ENCODE results near the gene PRRG2.
"Not testable (repeated sequence)": the region's sequence is repeated elsewhere in the genome, so short reads cannot be mapped to it uniquely, and the experiment has no call there.

PRRG2 gene

DNA sequence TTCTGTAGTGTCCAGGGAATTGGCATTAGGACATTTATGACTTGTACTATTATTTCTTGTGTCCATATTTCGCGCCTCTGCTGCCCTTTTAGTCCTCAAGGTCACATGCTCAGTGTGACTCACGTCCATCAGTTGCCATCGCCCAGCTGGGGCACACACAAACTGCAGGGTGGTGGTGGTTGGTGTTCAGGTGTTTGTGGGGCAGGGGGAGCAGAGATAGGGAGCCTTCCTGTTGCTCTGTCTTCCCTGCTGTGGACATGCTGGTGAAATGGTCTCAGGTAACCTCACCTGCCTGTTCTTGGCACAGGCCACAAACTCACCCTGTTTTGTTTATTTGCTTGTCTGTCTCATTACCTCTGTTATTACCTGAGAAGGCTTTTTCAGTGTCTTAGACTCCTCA, 32.3 kb downstream of the PRRG2 start:
- peak; percentile 23 to 60 for DNase-seq

DNA sequence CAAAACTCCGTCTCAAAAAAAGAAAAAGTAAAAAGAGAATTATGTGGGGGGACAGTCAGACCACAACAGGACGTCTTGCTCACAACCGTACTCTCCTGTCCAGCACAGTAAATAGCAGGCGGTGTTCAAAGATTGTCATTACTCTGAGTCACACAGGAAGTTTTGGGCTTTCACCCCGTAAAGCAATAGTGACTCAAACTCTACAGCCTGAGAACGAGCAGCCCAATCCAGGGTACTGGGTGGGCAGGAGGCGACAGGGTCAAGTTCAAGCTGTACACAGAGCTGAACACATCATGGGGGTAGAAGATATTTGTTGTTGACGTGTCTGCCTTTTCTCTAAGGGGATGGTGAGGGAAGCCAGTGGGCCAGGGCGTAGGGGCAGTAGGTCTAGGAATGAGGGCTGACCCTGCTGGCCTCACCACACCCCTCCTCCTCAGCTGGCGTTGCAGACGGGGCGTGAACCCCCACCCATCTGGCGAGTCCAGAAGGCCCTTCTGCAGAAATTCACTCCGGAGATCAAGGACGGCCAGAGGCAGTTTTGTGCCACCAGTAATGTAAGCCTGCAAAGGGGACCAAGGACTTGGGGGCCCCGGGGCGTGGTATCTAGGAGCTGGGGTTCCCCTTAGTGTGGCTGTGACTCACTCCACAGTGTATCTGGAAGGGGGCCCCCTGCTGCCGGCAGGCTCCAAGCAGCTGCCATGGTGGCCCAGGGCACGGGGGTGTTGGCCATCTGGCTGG, 33.1 kb downstream of the PRRG2 start:
- DNase-seq: peak; percentile 56 to 85

DNA sequence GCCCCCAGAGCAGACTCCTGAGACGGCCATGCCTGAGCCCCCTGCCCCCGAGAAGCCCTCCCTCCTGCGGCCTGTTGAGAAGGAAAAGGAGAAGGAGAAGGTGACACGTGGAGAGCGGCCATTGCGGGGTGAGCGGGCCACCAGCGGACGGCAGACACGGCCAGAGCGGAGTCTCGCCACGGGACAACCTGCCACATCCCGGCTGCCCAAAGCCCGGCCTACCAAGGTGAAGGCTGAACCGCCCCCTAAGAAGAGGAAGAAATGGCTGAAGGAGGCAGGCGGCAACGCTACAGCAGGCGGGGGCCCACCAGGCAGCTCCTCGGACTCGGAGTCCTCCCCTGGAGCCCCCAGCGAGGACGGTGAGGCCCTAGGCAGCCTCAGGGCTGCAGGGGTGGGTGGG, 34.7 kb downstream of the PRRG2 start:
- no peak for DNase-seq

DNA sequence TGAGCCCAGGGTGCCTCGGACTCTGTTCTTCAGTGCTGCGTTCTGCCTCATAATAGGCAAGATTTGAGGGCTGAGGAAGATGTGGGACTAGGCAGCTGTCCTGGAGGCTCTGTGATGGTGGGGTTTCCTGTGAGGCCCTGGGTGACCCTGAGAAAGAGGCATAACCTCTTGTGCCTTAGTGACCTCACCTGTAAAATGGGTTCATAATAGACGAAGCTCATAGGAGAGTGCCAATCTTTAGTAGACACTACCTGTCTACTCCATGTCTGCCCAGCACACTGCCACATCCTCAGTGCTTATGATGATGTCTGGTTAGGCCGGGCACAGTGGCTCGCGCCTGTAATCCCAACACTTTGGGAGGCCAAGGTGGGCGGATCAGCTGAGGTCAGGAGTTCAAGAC, 35.4 kb downstream of the PRRG2 start:
- DNase-seq: no peak

DNA sequence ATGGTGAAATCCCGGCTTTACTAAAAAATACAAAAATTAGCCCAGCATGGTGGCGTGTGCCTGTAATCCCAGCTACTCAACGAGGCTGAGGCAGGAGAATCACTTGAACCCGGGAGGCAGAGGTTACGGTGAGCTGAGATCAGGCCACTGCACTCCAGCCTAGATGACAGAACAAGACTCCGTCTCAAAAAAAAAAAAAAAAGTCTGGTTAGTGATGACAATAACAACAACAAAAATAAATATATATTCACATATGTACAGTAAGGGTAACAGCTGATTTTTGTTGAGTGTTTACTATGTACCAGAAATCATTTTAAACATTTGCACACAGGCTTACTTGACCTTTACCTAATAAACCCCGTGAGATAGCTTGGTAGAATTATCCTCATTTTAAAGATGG, 35.8 kb downstream of the PRRG2 start:
- DNase-seq: no peak

DNA sequence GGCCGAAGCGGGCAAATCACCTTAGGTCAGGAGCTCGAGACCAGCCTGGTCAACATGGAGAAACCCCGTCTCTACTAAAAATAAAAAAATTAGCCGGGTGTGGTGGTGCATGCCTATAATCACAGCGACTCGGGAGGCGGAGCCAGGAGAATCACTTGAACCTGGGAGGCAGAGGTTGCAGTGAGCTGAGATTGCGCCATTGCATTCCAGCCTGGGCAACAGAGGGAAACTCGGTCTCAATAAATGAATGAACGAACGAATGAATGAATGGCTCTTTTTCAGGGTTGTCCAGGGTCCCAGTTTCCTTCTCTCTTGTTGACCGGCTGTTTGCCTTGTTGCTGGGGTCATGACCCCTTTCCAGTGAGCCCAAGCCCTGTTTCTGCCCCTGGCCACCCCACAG, 36.7 kb downstream of the PRRG2 start:
- not testable (repeated sequence) for DNase-seq

DNA sequence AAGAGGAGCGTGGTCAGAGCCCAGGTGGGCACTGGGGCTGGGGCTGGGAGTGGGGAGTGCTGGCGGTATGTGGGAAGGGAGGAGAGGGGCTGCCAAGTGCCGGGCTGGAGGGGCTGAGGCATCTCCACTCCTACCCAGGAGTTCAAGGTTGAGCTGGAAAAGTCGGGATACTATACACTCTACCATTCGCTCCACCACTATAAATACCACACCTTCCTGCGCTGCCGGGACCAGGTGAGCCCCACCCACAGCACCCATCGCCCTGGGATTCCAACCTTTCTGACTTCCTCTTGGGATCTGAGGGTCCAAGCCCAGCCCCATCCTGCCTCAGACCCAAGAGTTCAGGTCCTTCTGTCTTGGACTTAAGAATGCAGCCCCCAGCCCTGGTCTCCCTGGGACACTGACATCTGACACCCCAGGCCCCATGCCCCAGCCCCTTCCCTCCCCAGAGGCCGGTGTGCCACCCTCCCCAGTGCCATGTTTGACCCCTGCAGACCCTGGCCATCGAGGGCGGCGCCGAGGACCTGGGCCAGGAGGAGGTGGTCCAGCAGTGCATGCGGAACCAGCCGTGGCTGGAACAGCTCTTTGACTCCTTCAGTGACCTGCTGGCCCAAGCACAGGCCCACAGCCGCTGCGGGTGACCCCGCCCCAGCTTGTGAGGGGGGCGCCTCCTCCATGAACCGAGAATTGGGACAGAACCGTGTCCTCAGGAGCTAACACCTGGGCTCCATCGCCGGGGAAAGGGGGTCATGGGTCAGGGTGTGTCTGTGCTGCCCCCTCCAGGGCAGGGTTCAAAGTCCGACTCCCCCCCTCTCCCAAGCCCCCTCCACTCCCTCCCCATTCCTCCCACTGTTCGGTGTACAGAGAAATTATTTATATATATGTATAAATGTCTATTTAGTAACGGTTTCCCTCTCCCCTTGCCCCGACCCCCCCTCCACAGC, 44.1 kb downstream of the PRRG2 start:
- DNase-seq: no peak

DNA sequence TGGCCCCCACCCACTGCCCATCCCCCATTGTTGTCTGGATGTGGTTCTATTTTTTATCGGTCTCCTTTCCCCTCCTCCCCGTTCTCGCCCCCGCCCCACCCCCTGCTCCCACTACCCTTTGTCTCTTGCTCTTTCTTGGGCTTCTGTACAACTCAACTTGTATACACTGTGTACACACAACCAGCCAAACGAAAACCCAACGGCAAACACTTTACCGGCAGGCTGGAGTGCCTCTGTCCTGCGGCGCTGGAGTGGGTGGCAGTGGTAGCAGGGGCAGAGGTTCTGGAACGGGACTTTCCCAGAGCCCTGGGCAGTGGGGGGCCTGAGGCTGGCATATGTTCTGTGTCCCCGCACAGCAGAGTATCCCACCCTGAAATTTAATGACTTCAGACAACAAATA, 45.1 kb downstream of the PRRG2 start:
- no peak for DNase-seq

DNA sequence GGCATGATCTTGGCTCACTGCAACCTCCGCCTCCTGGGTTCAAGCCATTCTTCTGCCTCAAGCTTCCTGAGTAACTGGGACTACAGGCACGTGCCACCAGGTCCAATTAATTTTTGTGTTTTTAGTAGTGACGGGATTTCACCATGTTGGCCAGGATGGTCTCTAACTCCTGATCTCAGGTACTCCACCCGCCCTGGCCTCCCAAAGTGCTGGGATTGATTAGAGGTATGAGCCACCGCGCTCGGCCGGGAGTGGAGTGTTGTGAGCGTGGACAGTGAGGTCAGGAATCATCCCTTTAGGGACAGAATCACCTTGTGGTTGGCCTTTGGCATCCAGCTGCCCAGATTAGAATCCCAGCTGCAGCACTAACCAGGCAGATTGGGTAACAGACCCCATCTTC, 48.5 kb downstream of the PRRG2 start:
- DNase-seq: no peak

DNA sequence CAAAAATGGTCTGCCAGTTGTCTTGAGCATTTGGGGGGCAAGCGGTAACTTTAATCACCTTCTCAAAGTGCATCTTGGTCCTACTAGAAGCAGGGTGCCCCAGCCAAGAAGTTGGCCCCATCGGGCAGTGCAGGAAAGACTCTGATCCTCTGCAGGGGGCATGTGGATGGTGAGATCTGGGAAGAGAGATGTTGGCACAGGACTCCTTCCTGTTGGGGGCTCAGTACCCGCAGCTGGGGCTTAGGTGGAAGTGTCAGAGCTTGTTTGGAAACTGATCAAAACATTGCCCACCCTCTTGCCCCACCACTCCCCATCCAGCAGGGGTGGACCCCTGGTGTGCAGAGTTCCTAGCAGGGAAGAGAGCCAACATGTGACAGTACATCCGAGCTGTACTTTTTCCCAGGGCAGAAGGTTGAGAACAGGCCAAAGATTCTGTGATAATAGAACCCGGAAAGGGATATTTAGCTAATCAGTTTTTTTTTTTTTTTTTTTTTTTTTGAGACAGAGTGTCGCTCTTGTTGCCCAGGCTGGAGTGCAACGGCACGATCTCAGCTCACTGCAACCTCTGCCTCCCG, 50.0 kb downstream of the PRRG2 start:
- DNase-seq: no peak

DNA sequence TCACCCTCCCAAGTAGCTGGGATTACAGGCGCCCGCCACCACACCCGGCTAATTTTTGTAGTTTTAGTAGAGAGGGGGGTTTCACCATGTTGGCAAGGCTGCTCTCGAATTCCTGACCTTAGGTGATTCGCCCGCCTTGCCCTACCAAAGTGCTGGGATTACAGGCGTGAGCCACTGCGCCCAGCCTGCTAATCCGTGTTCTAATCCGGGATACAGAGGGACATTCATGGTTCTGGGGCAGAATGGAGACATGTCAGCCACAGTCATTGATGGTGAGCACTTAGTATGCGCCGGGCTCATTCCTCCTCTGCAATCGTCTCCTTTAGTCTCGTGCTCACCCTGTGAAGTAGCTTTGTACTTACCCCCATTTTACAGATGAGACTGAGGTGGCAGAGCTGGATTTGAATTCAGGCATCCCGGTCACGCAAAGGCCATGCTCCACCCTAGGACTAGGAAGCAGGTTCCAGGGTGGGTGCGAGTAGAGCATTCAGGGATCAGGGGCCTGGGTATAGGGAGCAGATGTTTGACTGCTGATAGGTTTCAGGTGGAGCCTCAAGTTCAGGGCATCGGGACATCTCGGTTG, 50.6 kb downstream of the PRRG2 start:
- no peak for DNase-seq

DNA sequence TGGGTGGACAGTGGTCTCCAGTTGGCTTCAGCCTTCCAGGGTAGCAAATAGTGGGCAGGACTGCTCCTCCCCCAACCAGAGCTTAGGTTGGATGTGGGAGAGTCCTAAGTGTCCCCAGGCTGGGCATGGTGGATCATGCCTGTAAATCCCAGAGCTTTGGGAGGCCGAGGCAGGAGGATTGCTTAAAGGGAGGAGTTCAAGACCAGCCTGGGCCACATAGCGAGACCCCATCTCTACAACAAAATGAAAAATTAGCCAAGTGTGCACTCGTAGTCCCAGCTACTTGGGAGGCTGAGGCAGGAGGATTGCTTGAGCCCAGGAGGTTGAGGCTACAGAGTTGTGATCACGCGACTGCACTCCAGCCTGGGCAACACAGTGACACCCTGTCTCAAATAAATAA, 51.5 kb downstream of the PRRG2 start:
- no peak for DNase-seq

DNA sequence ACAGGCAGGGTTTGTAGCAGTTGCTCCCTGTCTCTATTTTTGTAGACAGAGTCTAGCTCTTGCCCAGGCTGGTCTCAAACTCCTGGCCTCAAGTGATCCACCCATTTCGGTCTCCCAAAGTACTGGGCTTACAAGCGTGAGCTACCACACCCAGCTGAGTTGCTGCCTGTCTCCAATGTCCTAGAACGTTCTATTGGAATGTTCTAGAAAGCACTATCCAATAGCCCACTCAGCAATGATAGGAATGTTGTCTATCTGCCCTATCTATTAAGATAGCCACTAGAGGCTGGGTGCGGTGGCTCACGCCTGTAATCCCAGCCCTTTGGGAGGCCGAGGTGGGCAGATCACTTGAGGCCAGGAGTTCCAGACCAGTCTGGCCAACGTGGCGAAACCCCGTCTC, 52.2 kb downstream of the PRRG2 start:
- DNase-seq: not testable (repeated sequence)

DNA sequence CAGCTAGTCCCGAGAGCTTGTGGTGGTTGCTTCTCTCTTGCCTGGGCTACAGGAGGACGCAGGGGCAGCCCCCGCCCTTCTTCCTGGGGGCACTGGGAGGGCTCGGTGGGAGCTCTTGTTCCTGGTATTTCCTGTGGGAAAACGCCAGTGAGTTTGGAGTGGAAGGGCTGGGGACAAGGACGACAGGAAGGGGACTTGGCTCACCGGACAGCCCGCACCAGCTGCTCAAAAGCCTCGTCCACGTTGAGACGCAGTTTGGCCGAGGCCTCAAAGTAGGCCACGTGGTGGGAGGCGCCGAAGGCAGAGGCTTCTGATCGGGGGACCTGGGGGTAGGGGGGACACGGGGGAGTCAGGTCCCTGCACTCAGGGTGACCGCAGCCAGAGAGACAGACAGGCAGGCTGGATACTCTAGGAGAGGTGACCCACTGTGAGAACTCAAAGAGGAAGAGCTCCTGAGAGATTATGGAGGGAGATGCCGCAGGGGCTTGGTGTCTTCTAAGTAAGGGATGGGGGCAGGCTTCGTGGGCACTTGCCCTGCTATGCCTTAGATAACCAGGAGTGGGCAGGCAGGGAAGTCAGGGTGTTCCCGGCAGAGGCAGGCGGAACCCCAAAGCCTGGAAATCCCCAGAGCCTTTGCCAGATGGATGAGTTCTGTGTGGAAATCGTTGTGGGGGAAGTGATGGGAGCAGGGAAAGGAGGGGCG, 54.6 kb downstream of the PRRG2 start:
- DNase-seq: peak; percentile 45 to 77

DNA sequence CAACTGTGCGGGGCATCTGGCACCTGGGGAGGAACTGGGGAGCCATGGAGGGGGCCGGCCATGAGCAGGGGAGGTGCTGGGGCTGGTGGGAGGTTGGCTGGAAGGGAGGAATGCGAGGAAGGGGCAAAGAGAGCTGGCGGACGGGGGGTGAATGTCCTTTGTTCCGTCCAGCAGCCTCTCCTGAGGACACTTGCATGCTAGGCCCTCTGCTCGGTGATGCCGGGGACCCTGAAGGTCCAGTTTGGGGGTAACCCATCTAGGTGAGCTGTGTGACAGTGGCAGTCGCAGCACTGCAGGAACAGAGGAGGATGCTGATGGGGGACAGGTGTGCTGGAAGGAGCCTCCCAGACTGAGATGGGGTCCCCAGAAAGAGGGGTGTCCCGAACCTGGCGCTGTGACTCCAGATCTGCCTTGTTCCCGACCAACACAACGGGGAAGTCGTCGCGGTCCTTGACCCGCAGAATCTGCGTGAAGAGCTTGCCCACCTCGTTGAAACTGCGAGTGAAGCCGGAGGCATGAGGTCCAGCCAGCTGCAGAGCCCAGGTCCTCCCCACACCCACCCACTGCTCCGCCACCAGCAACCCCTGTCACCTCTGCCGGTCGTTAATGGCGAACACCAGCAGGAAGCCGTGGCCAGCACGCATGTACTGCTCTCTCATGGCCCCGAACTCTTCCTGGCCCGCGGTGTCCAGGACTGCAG, 55.3 kb downstream of the PRRG2 start:
- DNase-seq: no peak

DNA sequence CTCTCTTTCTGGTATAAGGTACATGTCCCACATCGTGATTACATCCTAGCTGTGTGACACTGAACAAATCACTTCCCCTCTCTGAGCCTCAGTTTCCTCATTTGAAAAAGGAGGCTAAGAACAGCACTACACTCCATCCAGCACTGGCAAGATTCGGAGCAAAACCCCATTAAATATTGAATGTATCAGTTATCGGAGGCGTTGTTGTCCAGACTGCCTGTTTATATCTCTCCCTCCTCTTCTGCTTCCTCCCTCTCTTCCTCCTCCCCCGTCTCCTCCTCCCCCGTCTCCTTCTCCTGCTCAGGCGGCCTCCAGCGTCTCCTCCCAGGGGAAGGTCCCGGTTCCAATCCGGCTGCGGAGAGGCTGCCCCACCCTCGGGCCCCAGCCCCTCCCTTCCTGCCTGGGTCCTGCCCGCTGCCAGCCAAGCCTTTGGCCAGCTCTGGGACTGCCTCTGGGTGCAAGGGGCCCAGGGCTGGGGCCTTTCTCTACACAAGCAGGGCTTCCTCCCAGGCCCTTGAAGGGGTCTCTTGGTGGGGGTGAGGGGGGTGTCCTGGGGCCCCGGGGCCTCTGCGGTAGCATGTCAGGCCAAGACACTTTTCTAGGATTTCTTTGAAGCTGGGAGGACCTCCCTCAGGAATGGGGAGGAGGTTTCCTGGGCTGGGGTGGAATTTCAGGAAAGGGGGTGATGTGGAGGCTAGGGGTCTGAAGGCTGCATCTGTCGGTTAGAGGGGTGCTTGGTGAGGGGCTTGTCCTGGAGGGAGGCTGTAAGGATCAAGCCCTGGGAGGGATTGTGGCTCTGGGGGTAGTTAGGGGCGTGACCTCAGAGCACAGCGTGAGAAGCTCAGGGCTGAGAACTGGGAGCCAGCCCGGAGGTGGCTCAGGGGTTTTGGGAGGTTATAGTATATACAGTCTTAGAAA, 57.0 kb downstream of the PRRG2 start:
- DNase-seq: peak; percentile 47 to 50

DNA sequence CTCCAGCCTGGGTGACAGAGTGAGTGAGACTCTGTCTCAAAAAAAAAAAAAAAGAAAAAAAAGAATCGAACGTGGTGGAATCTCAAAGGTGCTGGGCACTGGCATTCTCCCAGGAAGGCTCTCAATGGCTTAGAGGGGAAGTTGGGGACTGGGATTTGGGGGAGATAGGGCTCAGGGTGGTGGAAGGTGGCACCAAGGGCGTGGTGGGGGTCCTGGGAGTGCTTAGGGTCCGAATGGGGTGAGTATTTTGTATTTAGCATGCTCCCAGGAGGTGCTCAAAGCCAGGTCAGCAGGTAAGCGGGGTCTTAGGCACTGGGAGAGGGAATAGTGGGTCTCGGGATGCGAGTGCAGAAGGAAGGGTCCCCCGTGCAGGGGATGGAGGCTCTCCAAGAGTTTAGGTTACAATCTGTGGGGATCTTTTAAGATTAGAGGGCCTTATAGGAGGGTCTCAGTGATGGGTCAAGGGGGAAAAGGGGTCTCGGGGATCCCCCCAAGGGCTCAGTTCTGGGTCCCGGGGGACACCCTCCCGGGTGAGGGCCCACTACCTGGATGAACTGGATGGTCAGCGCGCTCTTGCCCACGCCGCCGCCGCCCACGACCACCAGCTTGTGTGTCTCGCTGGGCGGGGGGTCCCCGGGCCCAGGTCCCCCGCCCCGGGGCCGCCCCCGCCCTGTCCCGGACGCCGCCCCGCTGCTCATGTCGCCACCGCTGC, 58.4 kb downstream of the PRRG2 start:
- no peak for DNase-seq

DNA sequence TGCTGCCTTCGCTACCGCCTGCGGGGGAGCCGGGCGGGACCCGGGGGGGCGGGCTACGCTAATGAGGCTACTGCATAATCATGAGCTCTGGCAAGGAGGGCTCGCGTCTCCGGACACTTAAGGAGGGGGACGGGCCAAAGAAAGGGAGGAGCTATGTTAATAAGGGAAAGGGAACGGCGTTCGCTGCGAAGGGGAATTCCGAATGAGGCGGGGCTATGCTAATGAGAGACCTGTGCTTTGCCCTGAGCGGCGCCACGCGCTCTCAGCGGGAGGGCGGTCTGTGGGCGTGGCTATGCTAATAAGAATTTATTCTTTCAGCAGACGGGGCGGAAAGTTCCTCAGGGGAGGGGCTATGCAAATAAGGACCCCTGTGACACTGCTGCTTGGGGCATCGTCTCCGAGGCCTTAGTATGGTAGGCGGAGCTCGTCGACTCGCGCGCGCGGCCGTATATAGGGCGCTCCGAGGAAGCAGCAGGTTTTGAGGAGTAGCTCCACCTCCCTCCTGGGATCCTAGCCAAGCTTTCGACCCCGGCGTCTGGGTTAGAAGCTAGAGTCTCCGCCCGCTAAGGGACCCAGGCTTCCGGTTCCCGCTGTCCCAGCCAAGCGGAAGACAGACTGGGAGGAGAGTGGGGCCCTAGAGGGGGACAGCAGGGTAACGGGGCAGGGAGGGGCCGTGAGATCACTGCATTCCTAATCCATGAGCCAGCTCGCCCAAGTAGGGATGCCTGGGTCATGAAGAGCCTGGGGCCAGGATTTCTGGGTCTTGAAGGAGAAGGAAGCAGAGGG, 59.2 kb downstream of the PRRG2 start, which contains the start of gene RRAS:
TSS of gene RRAS (minus strand) at position 31 of the 786 bp plus-strand sequence. CDS start 45 bp downstream, outside the sequence.
- DNase-seq: peak; percentile 100

Measured in inflammatory macrophage treated with lipopolysaccharide for 1 hour (primary cell).